GM18861 (cell line): ENCODE measurements around the gene DHX58.

Experiments
- ATAC-seq: cut with Tn5 transposase; IDR thresholded peaks from one replicate; pipeline ENCODE4 v1.9.1; 2021; ENCODE audit not compliant: unreplicated experiment

Gene DHX58

GRCh38 chr17:42111265-42111636 is 1.3 kb downstream of the DHX58 start:
- no peak for ATAC-seq

DNA sequence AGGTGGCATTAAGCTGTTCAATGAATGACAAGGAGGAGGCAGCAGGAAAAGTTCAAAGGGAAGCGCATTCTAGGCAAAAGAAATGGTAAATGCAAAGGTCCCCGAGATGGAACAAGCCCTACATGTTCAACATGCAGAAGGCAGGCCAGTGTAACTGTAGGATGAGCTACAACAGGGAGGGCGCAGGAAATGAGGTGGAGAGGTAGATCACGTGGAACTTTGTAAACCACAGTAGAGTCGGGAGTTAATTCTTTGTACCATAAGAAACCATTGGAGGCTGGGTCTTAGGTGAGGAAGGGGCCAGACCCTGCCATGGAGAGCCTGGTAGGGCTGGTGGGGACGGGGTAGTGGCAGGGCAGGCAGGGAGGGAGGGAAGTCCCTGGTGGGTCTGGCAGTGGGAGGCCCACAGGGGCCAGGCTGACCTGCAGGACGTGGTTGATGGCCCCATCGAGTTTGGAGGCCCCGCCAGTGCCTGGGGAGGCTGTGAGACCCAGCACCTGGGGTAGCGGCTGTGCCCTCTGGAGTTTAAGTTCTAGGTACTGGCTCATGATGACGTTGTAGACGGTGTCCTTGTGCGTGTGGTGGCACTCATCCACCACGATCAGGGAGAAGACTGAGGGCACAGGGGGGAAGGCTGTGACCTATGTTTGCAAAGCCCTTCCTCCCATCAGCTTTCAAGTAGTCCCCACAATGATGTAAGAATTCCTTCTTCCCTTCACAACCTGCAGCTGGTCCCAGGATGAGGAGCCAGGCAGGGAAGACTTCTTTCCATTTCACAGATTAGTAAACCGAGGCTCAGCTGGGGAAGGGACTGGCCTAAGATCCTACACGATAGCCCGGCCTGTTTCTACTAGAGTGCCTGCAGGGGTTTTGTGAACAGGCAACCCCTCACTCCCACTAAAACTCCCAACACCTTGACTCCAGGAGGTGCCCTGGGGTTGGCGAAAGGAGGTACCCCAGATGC is 1.9 kb downstream of the DHX58 start:
- no peak for ATAC-seq

- no peak for ATAC-seq
Observed at GRCh38 chr17:42109086-42109485, 3.4 kb downstream of the DHX58 start.

DNA sequence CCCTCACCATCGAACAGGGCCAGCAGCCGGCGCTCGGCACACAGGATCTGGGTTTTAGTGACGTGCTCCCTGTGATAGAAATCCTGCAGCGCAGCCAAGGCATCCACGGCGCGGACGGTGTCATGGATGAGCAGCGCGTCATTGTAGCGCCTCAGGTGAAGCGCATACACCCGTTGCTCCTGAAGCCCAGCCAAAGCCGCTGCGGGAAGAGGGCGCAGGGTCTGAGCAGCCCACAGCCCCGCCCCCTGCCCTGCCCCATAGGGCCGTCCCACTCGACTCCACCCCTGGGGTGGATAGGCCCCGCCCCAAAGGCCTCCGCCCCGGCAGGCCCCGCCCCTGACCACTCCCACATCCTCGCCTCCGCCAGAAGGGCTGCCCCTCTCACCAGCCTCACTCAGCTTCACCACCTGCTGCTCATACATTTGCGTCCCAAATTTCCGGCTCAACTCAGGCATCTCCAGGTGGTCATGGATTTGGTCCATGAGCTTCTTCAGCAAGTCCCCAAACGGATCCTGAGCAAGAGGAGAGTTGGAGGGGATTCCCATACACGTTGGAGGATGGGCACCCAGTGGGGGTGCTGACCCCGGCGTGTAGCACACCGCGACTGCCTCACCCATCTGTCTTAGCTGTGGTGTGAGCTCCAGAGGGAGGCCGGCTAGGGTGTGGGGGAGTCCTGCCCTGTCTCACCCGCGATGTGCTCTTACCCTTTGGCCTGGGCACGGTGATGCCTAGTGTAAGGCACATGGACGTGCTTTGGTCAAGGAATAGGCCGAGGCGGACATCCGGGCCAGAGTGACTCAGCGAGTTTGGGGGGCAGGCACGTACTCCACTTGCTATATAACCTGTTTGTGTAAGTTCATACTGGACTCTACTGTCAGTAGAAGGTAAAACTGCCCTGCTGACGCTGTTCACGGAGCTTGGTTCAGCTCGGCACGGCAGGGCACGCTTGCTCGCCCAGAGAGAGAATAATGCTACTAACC is 4.6 kb downstream of the DHX58 start:
- no peak for ATAC-seq

- ATAC-seq, result no peak
Observed at GRCh38 chr17:42107124-42107523, 5.4 kb downstream of the DHX58 start.

- no peak for ATAC-seq
Observed at GRCh38 chr17:42106009-42106408, 6.5 kb downstream of the DHX58 start.

- ATAC-seq, result no peak
Observed at GRCh38 chr17:42104264-42104663, 8.2 kb downstream of the DHX58 start.

- ATAC-seq, result no peak
Observed at GRCh38 chr17:42103221-42103954, 9.1 kb downstream of the DHX58 start.

- no peak for ATAC-seq
Observed at GRCh38 chr17:42101513-42102292, 10.8 kb downstream of the DHX58 start.

- ATAC-seq, result no peak
Observed at GRCh38 chr17:42098730-42099399, 13.6 kb downstream of the DHX58 start.

- no peak for ATAC-seq
Observed at GRCh38 chr17:42097691-42098631, 14.6 kb downstream of the DHX58 start, which contains the start of gene ZNF385C. Gene ZNF385C, minus strand, starts transcription at chr17:42098473. Its CDS starts 35,417 bp downstream, at chr17:42063056.

- ATAC-seq, result no peak
Observed at GRCh38 chr17:42096360-42097111, 16.0 kb downstream of the DHX58 start.

GRCh38 chr17:42094375-42095069 is 18.0 kb downstream of the DHX58 start:
- no peak for ATAC-seq

DNA sequence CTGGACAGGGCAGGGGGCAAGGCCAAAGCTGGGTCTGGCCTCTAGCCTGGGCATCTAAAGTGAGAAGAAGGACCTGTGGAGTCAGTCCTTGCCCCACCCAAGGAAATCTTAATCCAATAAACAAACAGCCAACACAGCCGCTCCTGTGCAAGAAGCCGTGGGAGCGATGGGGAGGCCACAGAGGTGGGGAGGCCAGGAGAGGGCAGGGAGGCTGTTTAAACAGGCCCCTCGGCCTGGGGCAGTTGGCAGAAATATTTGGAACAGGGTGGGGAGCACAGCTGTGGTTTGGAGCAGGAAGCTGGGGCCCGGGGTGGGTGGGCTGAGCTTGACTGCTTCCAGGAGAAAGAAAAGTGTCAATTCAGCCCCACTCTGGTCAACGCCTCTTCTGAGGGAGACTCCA is 19.6 kb downstream of the DHX58 start:
- ATAC-seq, result no peak

GRCh38 chr17:42090964-42091790 is 21.3 kb downstream of the DHX58 start:
- no peak for ATAC-seq

GRCh38 chr17:42088736-42089135 is 23.8 kb downstream of the DHX58 start:
- no peak for ATAC-seq
